HCT116 (cell line): Measurements from ENCODE around the gene MAPKAP1. TPM values are rescaled to one million over a fixed set of nuclear protein-coding genes. Genes with fewer than 3 reads are reported as not detected.

Experiments
- ATAC-seq: fragments of 200-7000 bp; cut with Tn5 transposase; 2 replicates; pipeline ENCODE4 v1.9.1; 2020; ENCODE audit warnings: mild to moderate bottlenecking, moderate library complexity
- BruUV-seq: library from RNA; stranded (reverse); fragments of 400-500 nt; replicated peaks from 2 replicates; lab custom pipeline; 2021; lab: Mats Ljungman, UMichigan
- CTCF ChIA-PET: fragments of 300-600 bp; sonication (Branson Sonifier 250); formaldehyde crosslinking; loops from one replicate; lab custom pipeline; 2021; ENCODE audit warnings: antibody characterized with exemption; lab: Charles Lee
- POLR2A ChIA-PET: fragments of 300-600, 350-600 bp; sonication (Branson Sonifier 250); formaldehyde crosslinking; loops from one replicate; lab custom pipeline; 2021; ENCODE audit warnings: antibody characterized with exemption; lab: Charles Lee
- RAD21 ChIA-PET, 2 experiments: fragments of 300-600 bp; sonication (Branson Sonifier 250); formaldehyde crosslinking; loops; one replicate each; lab custom pipeline; 2023; ENCODE audit warnings: low total read pairs in 2 of 2; ENCODE audit not compliant: uncharacterized antibody in 2 of 2, unreplicated experiment in 2 of 2, low non-redundant PET in 1 of 2; lab: Charles Lee
- DNase-seq: peaks from one replicate; pipeline ENCODE4 v3.0.0-alpha.2; 2010; ENCODE audit warnings: low read depth, low spot score
- H2AFZ ChIP-seq: fragments of 200-600 bp; shearing (Covaris generic), sonication (generic); 2 replicates; pipeline ENCODE4 v1.6.1; 2017; ENCODE audit warnings: low read depth, mixed run types, mixed read lengths, antibody characterized with exemption, low read length; ENCODE audit not compliant: poor library complexity, severe bottlenecking
- H3K27ac ChIP-seq: 2 replicates; pipeline ENCODE4 v1.5.1; 2012; ENCODE audit warnings: low read depth, low read length
- H3K27me3 ChIP-seq: fragments of 200-600 bp; sonication (generic); 2 replicates; pipeline ENCODE4 v1.6.1; 2016; ENCODE audit warnings: mixed run types, low read length, mixed read lengths; ENCODE audit not compliant: insufficient read depth
- H3K36me3 ChIP-seq, 2 experiments: fragments of 200-500 bp in 1 of 2; fragments of 200-600 bp in 1 of 2; sonication (Bioruptor generic) in 1 of 2; sonication (generic) in 1 of 2; 2 replicates each; pipeline versions ENCODE4 v1.5.1 to v1.6.1; 2014 to 2016; ENCODE audit warnings: low read length in 2 of 2, inconsistent platforms in 1 of 2, mixed read lengths in 1 of 2, mixed run types in 1 of 2; ENCODE audit not compliant: insufficient read depth in 2 of 2, control insufficient read depth in 1 of 2
- H3K4me1 ChIP-seq, 2 experiments: fragments of 200-600 bp in 1 of 2; sonication (generic) in 1 of 2; 2 replicates each; pipeline versions ENCODE4 v1.5.1 to v1.6.1; 2012 to 2017; ENCODE audit warnings: low read length in 2 of 2, inconsistent platforms in 1 of 2, mild to moderate bottlenecking in 1 of 2, mixed read lengths in 1 of 2, mixed run types in 1 of 2, moderate library complexity in 1 of 2; ENCODE audit not compliant: insufficient read depth in 2 of 2, control insufficient read depth in 1 of 2
- H3K4me2 ChIP-seq: fragments of 200-600 bp; sonication (generic); 2 replicates; pipeline ENCODE4 v1.6.1; 2017; ENCODE audit warnings: mixed run types, low read length, mixed read lengths
- H3K4me3 ChIP-seq, 2 experiments: fragments of 200-600 bp in 1 of 2; sonication (generic) in 1 of 2; replicated peaks in 1 of 2; 2 replicates each; pipeline ENCODE4 v1.5.1; 2011 to 2016; ENCODE audit warnings: low read length in 2 of 2, control low read depth in 1 of 2, low read depth in 1 of 2, mild to moderate bottlenecking in 1 of 2, mixed read lengths in 1 of 2, mixed run types in 1 of 2
- H3K79me2 ChIP-seq: fragments of 200-600 bp; sonication (generic); 2 replicates; pipeline ENCODE4 v1.6.1; 2017; ENCODE audit warnings: mild to moderate bottlenecking, mixed run types, low read length, moderate library complexity, mixed read lengths; ENCODE audit not compliant: insufficient read depth
- H3K9ac ChIP-seq: fragments of 200-600 bp; sonication (generic); 2 replicates; pipeline ENCODE4 v1.6.1; 2016; ENCODE audit warnings: low read length, mixed read lengths
- H3K9me2 ChIP-seq: fragments of 200-600 bp; sonication (generic), shearing (Covaris generic); 2 replicates; pipeline ENCODE4 v1.6.1; 2017; ENCODE audit warnings: mixed run types, mild to moderate bottlenecking, moderate library complexity; ENCODE audit not compliant: insufficient read depth
- H3K9me3 ChIP-seq, 2 experiments: fragments of 200-500 bp in 1 of 2; fragments of 200-600 bp in 1 of 2; sonication (Bioruptor generic) in 1 of 2; sonication (generic) in 1 of 2; 2 replicates each; pipeline ENCODE4 v1.6.1; 2014 to 2017; ENCODE audit warnings: low read length in 2 of 2, mixed read lengths in 2 of 2, inconsistent platforms in 1 of 2, low read depth in 1 of 2, mild to moderate bottlenecking in 1 of 2, mixed run types in 1 of 2, moderate library complexity in 1 of 2; ENCODE audit not compliant: control insufficient read depth in 1 of 2, insufficient read depth in 1 of 2
- H4K20me1 ChIP-seq: fragments of 200-600 bp; sonication (generic), shearing (Covaris generic); 2 replicates; pipeline ENCODE4 v1.6.1; 2017; ENCODE audit warnings: mixed run types, mild to moderate bottlenecking, moderate library complexity; ENCODE audit not compliant: insufficient read depth
- CEBPB ChIP-seq: IDR thresholded peaks from 2 replicates; pipeline ENCODE4 v1.6.1; 2012; ENCODE audit warnings: low read depth
- CTCF ChIP-seq, 3 experiments: fragments of 200-600 bp in 1 of 3; sonication (generic) in 1 of 3; IDR thresholded peaks in 2 of 3; conservative IDR thresholded peaks in 1 of 3; 2 replicates each; pipeline ENCODE4 v1.5.1; 2012 to 2017; ENCODE audit warnings: low read depth in 2 of 3, low read length in 2 of 3, antibody characterized with exemption in 1 of 3, borderline replicate concordance in 1 of 3, control low read depth in 1 of 3, mild to moderate bottlenecking in 1 of 3, mixed read lengths in 1 of 3, mixed run types in 1 of 3, moderate library complexity in 1 of 3; ENCODE audit not compliant: insufficient read depth in 1 of 3
- EGR1 ChIP-seq: IDR thresholded peaks from 2 replicates; pipeline ENCODE4 v1.6.1; 2012; ENCODE audit warnings: low read depth
- ELF1 ChIP-seq: IDR thresholded peaks from 2 replicates; pipeline ENCODE4 v1.6.1; 2012; ENCODE audit warnings: low read depth, borderline replicate concordance
- POLR2AphosphoS5 ChIP-seq: IDR thresholded peaks from 2 replicates; pipeline ENCODE4 v1.6.1; 2011; ENCODE audit warnings: mild to moderate bottlenecking, low read depth, low read length, moderate library complexity
- intact Hi-C: fragments of 100-400 bp; cut with micrococcal nuclease; formaldehyde crosslinking; loops from 2 replicates; pipeline ENCODE4 v1.10.0; 2022
- total RNA-seq: library from RNA; stranded (reverse); gene quantifications from one replicate; pipeline ENCODE4 v1.2.1, GENCODE V29; 2021; ENCODE audit not compliant: unreplicated experiment
- TF ChIP-seq, protein P1 (sequence below): IDR thresholded peaks from 2 replicates; pipeline ENCODE4 v1.6.1; 2011; ENCODE audit warnings: mild to moderate bottlenecking, low read length, moderate library complexity; ENCODE audit not compliant: insufficient replicate concordance; ENCODE audit errors: extremely low read depth
- TF ChIP-seq, protein P2 (sequence below): IDR thresholded peaks from 2 replicates; pipeline ENCODE4 v1.6.1; 2012; ENCODE audit warnings: low read depth

The MAPKAP1 gene
- total RNA-seq, 1 experiment from 2014 or later = 72.5 TPM

- no peaks in the 10 kb centered on the region for H4K20me1 ChIP-seq
- peaks cover 11 to 17% of the 10 kb centered on the region in 2 experiments; a peak in 3 of 4 replicates for H3K4me1 ChIP-seq
- ATAC-seq = no peak
- no peak overlapping the region for H3K27ac ChIP-seq
- no TSS peak for BruUV-seq
- no peaks in the 10 kb centered on the region for H3K9me3 ChIP-seq
- H3K4me2 ChIP-seq = peak overlapping the region; percentile 94
- H3K9ac ChIP-seq = peak overlapping the region; percentile 91
- intact Hi-C loops = no loop called here
- no peak overlapping the region for H2AFZ ChIP-seq
- no peaks in the 10 kb centered on the region for H3K27me3 ChIP-seq
- ChIA-PET RAD21 (no interaction called here), CTCF (no interaction called here), POLR2A (interaction anchor here (1.5 kb wide), 2 partner anchors 8 to 9 kb away, joined by 4 to 5 read pairs; no protein-coding TSS in a partner anchor)
- H3K4me3 ChIP-seq = peak overlapping the region; percentile 71 to 91
- TF ChIP-seq, protein P1, sequence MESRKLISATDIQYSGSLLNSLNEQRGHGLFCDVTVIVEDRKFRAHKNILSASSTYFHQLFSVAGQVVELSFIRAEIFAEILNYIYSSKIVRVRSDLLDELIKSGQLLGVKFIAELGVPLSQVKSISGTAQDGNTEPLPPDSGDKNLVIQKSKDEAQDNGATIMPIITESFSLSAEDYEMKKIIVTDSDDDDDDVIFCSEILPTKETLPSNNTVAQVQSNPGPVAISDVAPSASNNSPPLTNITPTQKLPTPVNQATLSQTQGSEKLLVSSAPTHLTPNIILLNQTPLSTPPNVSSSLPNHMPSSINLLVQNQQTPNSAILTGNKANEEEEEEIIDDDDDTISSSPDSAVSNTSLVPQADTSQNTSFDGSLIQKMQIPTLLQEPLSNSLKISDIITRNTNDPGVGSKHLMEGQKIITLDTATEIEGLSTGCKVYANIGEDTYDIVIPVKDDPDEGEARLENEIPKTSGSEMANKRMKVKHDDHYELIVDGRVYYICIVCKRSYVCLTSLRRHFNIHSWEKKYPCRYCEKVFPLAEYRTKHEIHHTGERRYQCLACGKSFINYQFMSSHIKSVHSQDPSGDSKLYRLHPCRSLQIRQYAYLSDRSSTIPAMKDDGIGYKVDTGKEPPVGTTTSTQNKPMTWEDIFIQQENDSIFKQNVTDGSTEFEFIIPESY = no peak
- TF ChIP-seq EGR1 = no peak
- TF ChIP-seq POLR2AphosphoS5 = no peak
- TF ChIP-seq, protein P2, sequence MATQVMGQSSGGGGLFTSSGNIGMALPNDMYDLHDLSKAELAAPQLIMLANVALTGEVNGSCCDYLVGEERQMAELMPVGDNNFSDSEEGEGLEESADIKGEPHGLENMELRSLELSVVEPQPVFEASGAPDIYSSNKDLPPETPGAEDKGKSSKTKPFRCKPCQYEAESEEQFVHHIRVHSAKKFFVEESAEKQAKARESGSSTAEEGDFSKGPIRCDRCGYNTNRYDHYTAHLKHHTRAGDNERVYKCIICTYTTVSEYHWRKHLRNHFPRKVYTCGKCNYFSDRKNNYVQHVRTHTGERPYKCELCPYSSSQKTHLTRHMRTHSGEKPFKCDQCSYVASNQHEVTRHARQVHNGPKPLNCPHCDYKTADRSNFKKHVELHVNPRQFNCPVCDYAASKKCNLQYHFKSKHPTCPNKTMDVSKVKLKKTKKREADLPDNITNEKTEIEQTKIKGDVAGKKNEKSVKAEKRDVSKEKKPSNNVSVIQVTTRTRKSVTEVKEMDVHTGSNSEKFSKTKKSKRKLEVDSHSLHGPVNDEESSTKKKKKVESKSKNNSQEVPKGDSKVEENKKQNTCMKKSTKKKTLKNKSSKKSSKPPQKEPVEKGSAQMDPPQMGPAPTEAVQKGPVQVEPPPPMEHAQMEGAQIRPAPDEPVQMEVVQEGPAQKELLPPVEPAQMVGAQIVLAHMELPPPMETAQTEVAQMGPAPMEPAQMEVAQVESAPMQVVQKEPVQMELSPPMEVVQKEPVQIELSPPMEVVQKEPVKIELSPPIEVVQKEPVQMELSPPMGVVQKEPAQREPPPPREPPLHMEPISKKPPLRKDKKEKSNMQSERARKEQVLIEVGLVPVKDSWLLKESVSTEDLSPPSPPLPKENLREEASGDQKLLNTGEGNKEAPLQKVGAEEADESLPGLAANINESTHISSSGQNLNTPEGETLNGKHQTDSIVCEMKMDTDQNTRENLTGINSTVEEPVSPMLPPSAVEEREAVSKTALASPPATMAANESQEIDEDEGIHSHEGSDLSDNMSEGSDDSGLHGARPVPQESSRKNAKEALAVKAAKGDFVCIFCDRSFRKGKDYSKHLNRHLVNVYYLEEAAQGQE = no peak
- no peak for TF ChIP-seq CTCF (IDR thresholded peaks at IDR 0.05 in 2 of 3, conservative IDR thresholded peaks at IDR 0.05 in 1 of 3; ENCODE audit: borderline replicate concordance in 1 of 3, insufficient read depth in 1 of 3, low read depth in 2 of 3, low read length in 2 of 3)
- TF ChIP-seq CEBPB = no peak
- no peak for TF ChIP-seq ELF1
- no peak for DNase-seq
- H3K79me2 ChIP-seq = peaks cover 58% of the 10 kb centered on the region
- H3K36me3 ChIP-seq = no peaks in the 10 kb centered on the region; a peak in 1 of 4 replicates
- H3K9me2 ChIP-seq = no peaks in the 10 kb centered on the region
These were observed 1.1 kb downstream of the MAPKAP1 start for GRCh38 chr9:125705893-125706292.
